GM12874 (cell line): ENCODE results near the gene SDHAF3.

ENCODE experiments used
- CTCF ChIP-seq: IDR thresholded peaks from 2 replicates; pipeline ENCODE4 v1.5.1; 2011; ENCODE audit warnings: low read depth, mild to moderate bottlenecking, control low read depth, low read length, moderate library complexity; ENCODE audit not compliant: insufficient read depth

Gene SDHAF3

GRCh38 chr7:97204821-97205220 lies 87.3 kb downstream of the SDHAF3 start:
- TF ChIP-seq CTCF, result no peak

- no peak for TF ChIP-seq CTCF
Observed at GRCh38 chr7:97215556-97215955, 98.1 kb downstream of the SDHAF3 start.

- TF ChIP-seq CTCF, result no peak
Observed at GRCh38 chr7:97218767-97219166, 101.3 kb downstream of the SDHAF3 start.

- no peak for TF ChIP-seq CTCF
Observed at GRCh38 chr7:97219237-97219636, 101.7 kb downstream of the SDHAF3 start.

- TF ChIP-seq CTCF, result no peak
Observed at GRCh38 chr7:97224316-97224715, 106.8 kb downstream of the SDHAF3 start.

- TF ChIP-seq CTCF, result no peak
Observed at GRCh38 chr7:97226541-97226940, 109.0 kb downstream of the SDHAF3 start.
